Measurements from ENCODE around the gene ARHGAP26. TPM values are rescaled to one million over a fixed set of nuclear protein-coding genes. Genes with fewer than 3 reads are reported as not detected.
A peak's percentile ranks its signal among the peaks of the same experiment; 100 is the strongest.
"Not testable (repeated sequence)": the region's sequence is repeated elsewhere in the genome, so short reads cannot be mapped to it uniquely, and the experiment has no call there.

The ARHGAP26 gene
- total and polyA plus RNA-seq, 2 of the 4 experiments (the other 2 are of a cell fraction): 0.54 to 0.56 TPM

DNA sequence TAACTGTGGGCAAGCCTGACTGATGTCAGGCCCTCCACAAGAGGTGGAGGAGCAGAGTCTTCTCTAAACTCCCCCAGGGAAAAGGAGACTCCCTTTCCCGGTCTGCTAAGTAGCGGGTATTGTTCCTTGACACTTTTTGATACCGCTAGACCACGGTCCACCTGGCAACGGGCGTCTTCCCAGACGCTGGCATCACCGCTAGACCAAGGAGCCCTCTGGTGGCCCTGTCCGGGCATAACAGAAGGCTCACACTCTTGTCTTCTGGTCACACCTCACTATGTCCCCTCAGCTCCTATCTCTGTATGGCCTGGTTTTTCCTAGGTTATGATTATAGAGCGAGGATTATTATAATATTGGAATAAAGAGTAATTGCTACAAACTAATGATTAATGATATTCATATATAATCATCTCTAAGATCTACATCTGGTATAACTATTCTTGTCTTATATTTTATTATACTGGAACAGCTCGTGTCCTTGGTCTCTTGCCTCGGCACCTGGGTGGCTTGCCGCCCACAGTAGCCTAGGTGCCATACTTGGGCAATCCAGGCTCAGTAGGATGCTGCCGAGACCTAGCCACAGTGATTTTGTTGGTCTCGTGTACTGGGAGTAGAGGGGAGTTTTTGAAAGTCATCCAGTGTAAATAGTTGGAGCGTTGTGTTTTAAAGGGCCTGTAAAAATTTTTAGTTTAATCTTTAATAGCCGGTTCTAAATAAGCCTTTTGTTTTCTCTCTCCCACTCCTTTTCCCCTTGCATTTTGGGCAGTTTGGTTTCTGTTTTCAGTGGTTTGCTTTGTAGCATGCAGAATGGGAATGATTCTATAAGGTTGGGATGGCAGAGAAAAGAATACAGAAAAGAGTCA, 195.3 kb downstream of the ARHGAP26 start:
- DNase-seq; H3K27me3 ChIP-seq (ENCODE audit: control insufficient read depth, insufficient read depth, low read length); H2BK5ac ChIP-seq (ENCODE audit: low read depth, low read length, poor library complexity, severe bottlenecking); H3K18ac ChIP-seq (ENCODE audit: low read depth, low read length); H3K4me1 ChIP-seq (ENCODE audit: control insufficient read depth, insufficient read depth, low read length); in situ Hi-C loops (cut with MboI; ENCODE audit: low sequenced_read_pairs); ATAC-seq (ENCODE audit: low read depth); H2AFZ ChIP-seq (replicated peaks; ENCODE audit: low read length, poor library complexity); H3K27ac ChIP-seq (ENCODE audit: insufficient read depth, low read length); H3K4me2 ChIP-seq (ENCODE audit: low read depth, low read length); H3K79me1 ChIP-seq (ENCODE audit: low read depth in 1 of 2, low read length in 2 of 2); H4K8ac ChIP-seq (ENCODE audit: low read depth in 2 of 2, low read length in 2 of 2); H2BK20ac ChIP-seq (ENCODE audit: low read depth, low read length); H2BK120ac ChIP-seq (ENCODE audit: low read depth, low read length); H3K9me1 ChIP-seq (ENCODE audit: insufficient read depth, low read length); H3K14ac ChIP-seq (replicated peaks; ENCODE audit: low read depth, low read length); BruUV-seq (replicated peaks); H3K36me3 ChIP-seq (ENCODE audit: control insufficient read depth, insufficient read depth, low read length); H4K20me1 ChIP-seq (ENCODE audit: insufficient read depth, low read length); intact Hi-C loops (cut with micrococcal nuclease); H3K9ac ChIP-seq (ENCODE audit: low read depth, low read length); dilution Hi-C loops (cut with HindIII; ENCODE audit: low sequenced_read_pairs, unreplicated experiment); H4K91ac ChIP-seq (ENCODE audit: insufficient read depth, low read depth, low read length); H3K9me3 ChIP-seq (ENCODE audit: control insufficient read depth, insufficient read depth, low read length); H3K23ac ChIP-seq (ENCODE audit: low read depth, low read length); H3K4me3 ChIP-seq (ENCODE audit: insufficient read depth, low read depth, low read length); POLR2A ChIA-PET (ENCODE audit: unreplicated experiment); H3K56ac ChIP-seq (ENCODE audit: extremely low read depth, insufficient read depth, low read length); H2BK15ac ChIP-seq (ENCODE audit: low read depth, low read length); H3K4ac ChIP-seq (ENCODE audit: low read depth, low read length); H4K5ac ChIP-seq (ENCODE audit: low read depth, low read length); H2AK9ac ChIP-seq (replicated peaks; ENCODE audit: low read depth, low read length, poor library complexity); CTCF ChIA-PET; H2AK5ac ChIP-seq (ENCODE audit: low read depth, low read length): not testable (repeated sequence)
- no CpG with 5 or more reads among the region's 17 CpGs for WGBS, 2 experiments (ENCODE audit: extremely low coverage in 2 of 2, insufficient read length in 1 of 2)
- TF ChIP-seq, protein P1, sequence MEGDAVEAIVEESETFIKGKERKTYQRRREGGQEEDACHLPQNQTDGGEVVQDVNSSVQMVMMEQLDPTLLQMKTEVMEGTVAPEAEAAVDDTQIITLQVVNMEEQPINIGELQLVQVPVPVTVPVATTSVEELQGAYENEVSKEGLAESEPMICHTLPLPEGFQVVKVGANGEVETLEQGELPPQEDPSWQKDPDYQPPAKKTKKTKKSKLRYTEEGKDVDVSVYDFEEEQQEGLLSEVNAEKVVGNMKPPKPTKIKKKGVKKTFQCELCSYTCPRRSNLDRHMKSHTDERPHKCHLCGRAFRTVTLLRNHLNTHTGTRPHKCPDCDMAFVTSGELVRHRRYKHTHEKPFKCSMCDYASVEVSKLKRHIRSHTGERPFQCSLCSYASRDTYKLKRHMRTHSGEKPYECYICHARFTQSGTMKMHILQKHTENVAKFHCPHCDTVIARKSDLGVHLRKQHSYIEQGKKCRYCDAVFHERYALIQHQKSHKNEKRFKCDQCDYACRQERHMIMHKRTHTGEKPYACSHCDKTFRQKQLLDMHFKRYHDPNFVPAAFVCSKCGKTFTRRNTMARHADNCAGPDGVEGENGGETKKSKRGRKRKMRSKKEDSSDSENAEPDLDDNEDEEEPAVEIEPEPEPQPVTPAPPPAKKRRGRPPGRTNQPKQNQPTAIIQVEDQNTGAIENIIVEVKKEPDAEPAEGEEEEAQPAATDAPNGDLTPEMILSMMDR (conservative IDR thresholded peaks at IDR 0.05; ENCODE audit: low read depth, low read length): 0 out of 2 replicates have a peak, but pooled peaks have one; percentile 2
